PC-3 (cell line): ENCODE data around the gene SRY. TPM values are rescaled to one million over a fixed set of nuclear protein-coding genes. Genes with fewer than 3 reads are reported as not detected.

Source experiments
- ATAC-seq: fragments of 200-7000 bp; cut with Tn5 transposase; 2 replicates; pipeline ENCODE4 v1.9.1; 2020; ENCODE audit warnings: mild to moderate bottlenecking, moderate library complexity
- BruUV-seq: library from RNA; stranded (reverse); fragments of 400-500 nt; replicated peaks from 2 replicates; lab custom pipeline; 2021; lab: Mats Ljungman, UMichigan
- CTCF ChIA-PET: fragments of 300-600 bp; sonication (Branson Sonifier 250); formaldehyde crosslinking; loops from one replicate; lab custom pipeline; 2022; ENCODE audit warnings: antibody characterized with exemption; lab: Charles Lee
- POLR2A ChIA-PET: fragments of 300-600 bp; sonication (Branson Sonifier 250); formaldehyde crosslinking; loops from one replicate; lab custom pipeline; 2022; ENCODE audit warnings: antibody characterized with exemption; ENCODE audit not compliant: unreplicated experiment; lab: Charles Lee
- DNase-seq: peaks from one replicate; pipeline ENCODE4 v3.0.0-alpha.2; 2015
- H2AFZ ChIP-seq: fragments of 300-600 bp; sonication (generic); 2 replicates; pipeline ENCODE4 v1.6.0; 2016; ENCODE audit warnings: antibody characterized with exemption, low read length
- H3F3A ChIP-seq: fragments of 300-600 bp; sonication (generic); one replicate; pipeline ENCODE4 v1.6.0; 2017; ENCODE audit warnings: antibody characterized with exemption, low read length, control low read depth, mild to moderate bottlenecking; ENCODE audit not compliant: unreplicated experiment
- H3K27ac ChIP-seq: fragments of 300-600 bp; sonication (generic); 2 replicates; pipeline ENCODE4 v1.5.1; 2016; ENCODE audit warnings: mild to moderate bottlenecking, low read length
- H3K27me3 ChIP-seq: fragments of 300-600 bp; sonication (generic); 2 replicates; pipeline ENCODE4 v1.6.1; 2016; ENCODE audit warnings: low read length, mixed read lengths
- H3K36me3 ChIP-seq: fragments of 300-600 bp; sonication (generic); 2 replicates; pipeline ENCODE4 v1.6.1; 2016; ENCODE audit warnings: low read depth, mixed run types, low read length, mixed read lengths
- H3K4me1 ChIP-seq: fragments of 300-600 bp; sonication (generic); 2 replicates; pipeline ENCODE4 v1.5.1; 2016; ENCODE audit warnings: low read length; ENCODE audit not compliant: insufficient read depth
- H3K4me2 ChIP-seq: fragments of 300-600 bp; sonication (generic); 2 replicates; pipeline ENCODE4 v1.6.0; 2016; ENCODE audit warnings: low read length
- H3K4me3 ChIP-seq: fragments of 300-600 bp; sonication (generic); 2 replicates; pipeline ENCODE4 v1.5.1; 2016; ENCODE audit warnings: mild to moderate bottlenecking, low read length, mixed read lengths
- H3K79me2 ChIP-seq: fragments of 300-600 bp; sonication (generic); 2 replicates; pipeline ENCODE4 v1.6.1; 2017; ENCODE audit warnings: low read length, mixed read lengths
- H3K9ac ChIP-seq: fragments of 300-600 bp; sonication (generic); 2 replicates; pipeline ENCODE4 v1.6.0; 2016; ENCODE audit warnings: mild to moderate bottlenecking, low read length
- H3K9me2 ChIP-seq: fragments of 300-600 bp; sonication (generic); replicated peaks from 2 replicates; pipeline ENCODE4 v1.6.1; 2016; ENCODE audit warnings: mixed run types, low read length, mixed read lengths
- H3K9me3 ChIP-seq: fragments of 300-600 bp; sonication (generic); 2 replicates; pipeline ENCODE4 v1.6.1; 2016; ENCODE audit warnings: low read length, mixed read lengths
- H4K20me1 ChIP-seq: fragments of 300-600 bp; sonication (generic); 2 replicates; pipeline ENCODE4 v1.6.1; 2016; ENCODE audit warnings: low read length, mixed read lengths
- CTCF ChIP-seq: fragments of 300-600 bp; sonication (generic); conservative IDR thresholded peaks from 2 replicates; pipeline ENCODE4 v1.5.1; 2017; ENCODE audit warnings: antibody characterized with exemption, low read depth, mild to moderate bottlenecking, low read length
- EZH2 ChIP-seq: fragments of 300-600 bp; sonication (generic); IDR thresholded peaks from one replicate; pipeline ENCODE4 v1.6.1; 2017; ENCODE audit warnings: antibody characterized with exemption, mild to moderate bottlenecking, low read length; ENCODE audit not compliant: unreplicated experiment
- EZH2phosphoT487 ChIP-seq: fragments of 300-600 bp; sonication (generic); IDR thresholded peaks from 2 replicates; pipeline ENCODE4 v1.6.1; 2018; ENCODE audit warnings: mild to moderate bottlenecking, antibody characterized with exemption, low read length, borderline replicate concordance
- intact Hi-C: fragments of 100-400 bp; cut with micrococcal nuclease; formaldehyde crosslinking; loops from 2 replicates; pipeline ENCODE4 v1.9.0; 2023
- total RNA-seq: library from RNA; depleted of rRNA; stranded (reverse); fragments of >200 nt; gene quantifications from 2 replicates; pipeline ENCODE4 v1.2.3, GENCODE V29; 2014

SRY gene
- total RNA-seq, 1 experiment from 2014 or later: not detected

DNA sequence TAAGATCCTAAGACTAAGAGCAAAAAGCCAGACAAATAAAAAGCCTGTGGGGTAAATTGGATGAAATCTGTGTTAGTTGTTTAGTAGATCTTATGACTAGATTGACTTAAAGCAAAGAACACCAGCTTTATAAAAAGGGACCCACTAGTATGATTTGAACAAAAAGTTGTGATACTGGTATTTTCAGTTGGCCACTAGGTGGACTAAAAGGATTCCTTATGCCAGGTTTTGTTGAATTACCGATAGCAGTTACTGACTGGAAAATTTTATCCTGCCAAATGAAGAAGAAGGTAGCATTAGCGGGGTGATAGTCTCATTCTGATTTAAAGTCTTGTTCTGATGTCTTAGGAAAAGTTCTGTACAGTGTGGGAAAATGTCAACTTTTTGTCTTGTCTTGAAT, 12.8 kb upstream of the SRY start:
- H3K4me2 ChIP-seq: no peak overlapping the region
- no peaks in the 10 kb centered on the region for H3K9me3 ChIP-seq
- H3K4me1 ChIP-seq: no peaks in the 10 kb centered on the region
- no peak overlapping the region for H3K27ac ChIP-seq
- no peak overlapping the region for H3K4me3 ChIP-seq
- H3K9ac ChIP-seq: no peak overlapping the region
- ChIA-PET CTCF (no interaction called here), POLR2A (no interaction called here)
- no peak overlapping the region for H2AFZ ChIP-seq
- H3K27me3 ChIP-seq: no peaks in the 10 kb centered on the region
- ATAC-seq: no peak
- no peaks in the 10 kb centered on the region for H3K79me2 ChIP-seq
- intact Hi-C loops: no loop called here
- DNase-seq: no peak
- no peaks in the 10 kb centered on the region for H3K9me2 ChIP-seq
- H3K36me3 ChIP-seq: no peaks in the 10 kb centered on the region
- BruUV-seq: no TSS peak
- TF ChIP-seq EZH2 (no peak), CTCF (no peak), EZH2phosphoT487 (no peak)
- no peaks in the 10 kb centered on the region for H4K20me1 ChIP-seq
- H3F3A ChIP-seq: no peaks in the 10 kb centered on the region

DNA sequence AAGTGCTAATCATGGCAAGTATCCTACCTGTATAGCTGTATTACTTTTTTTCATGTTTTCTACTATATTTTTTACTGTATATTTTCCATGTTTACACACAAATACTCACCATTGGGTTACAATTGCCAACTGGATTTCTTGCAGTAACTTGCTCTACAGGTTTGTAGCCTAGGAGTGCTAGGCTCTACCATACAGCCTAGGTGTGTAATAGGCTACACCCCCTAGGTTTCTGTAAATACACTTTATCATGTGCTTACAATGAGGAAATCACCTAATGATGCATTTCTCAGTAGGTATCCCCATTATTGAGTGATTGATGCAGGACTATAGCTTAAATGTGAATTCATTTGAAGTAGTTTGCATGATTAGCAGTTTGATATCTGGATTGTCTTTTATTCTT, 10.5 kb upstream of the SRY start:
- Histone ChIP-seq H3K27ac (no peak overlapping the region), H3K9me3 (no peaks in the 10 kb centered on the region), H3F3A (no peaks in the 10 kb centered on the region), H3K79me2 (no peaks in the 10 kb centered on the region), H3K36me3 (no peaks in the 10 kb centered on the region), H3K4me2 (no peak overlapping the region), H2AFZ (no peak overlapping the region), H4K20me1 (no peaks in the 10 kb centered on the region), H3K4me1 (no peaks in the 10 kb centered on the region), H3K9me2 (no peaks in the 10 kb centered on the region), H3K4me3 (no peak overlapping the region), H3K9ac (no peak overlapping the region), H3K27me3 (no peaks in the 10 kb centered on the region)
- ATAC-seq: no peak
- TF ChIP-seq CTCF (no peak), EZH2 (no peak), EZH2phosphoT487 (no peak)
- DNase-seq: no peak
- CTCF ChIA-PET: no interaction called here
- intact Hi-C loops: no loop called here
- POLR2A ChIA-PET: no interaction called here
- no TSS peak for BruUV-seq

DNA sequence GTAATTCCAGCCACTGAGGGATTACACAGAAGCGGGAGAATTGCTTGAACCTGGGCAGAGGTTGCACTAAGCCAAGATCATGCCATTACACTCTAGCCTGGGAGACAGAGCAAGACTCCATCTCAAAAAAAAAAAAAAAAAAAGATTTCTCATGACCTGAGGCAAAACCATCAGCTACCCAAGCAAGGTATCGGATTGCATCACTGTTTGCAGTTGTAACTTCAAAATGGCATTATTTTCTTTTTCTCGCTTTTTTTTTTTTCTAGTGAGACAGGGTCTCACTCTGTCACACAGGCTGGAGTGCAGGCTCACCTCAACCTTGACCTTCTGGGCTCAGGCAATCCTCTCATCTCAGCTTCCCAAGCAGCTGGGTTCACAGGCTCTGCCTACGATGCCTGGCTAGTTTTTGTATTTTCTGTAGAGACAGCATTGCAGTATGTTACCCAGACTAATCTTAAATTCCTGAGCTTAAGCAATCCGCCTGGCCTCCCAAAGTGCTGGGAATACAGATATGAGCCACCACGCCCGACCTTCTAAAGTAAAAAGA, 9.6 kb upstream of the SRY start:
- TF ChIP-seq EZH2phosphoT487 (no peak), CTCF (no peak), EZH2 (no peak)
- Histone ChIP-seq H4K20me1 (no peaks in the 10 kb centered on the region), H3K9me3 (no peaks in the 10 kb centered on the region), H3K4me3 (no peak overlapping the region), H3K36me3 (no peaks in the 10 kb centered on the region), H3K9me2 (no peaks in the 10 kb centered on the region), H3K79me2 (no peaks in the 10 kb centered on the region), H3K27ac (no peak overlapping the region), H2AFZ (no peak overlapping the region), H3F3A (no peaks in the 10 kb centered on the region), H3K4me1 (no peaks in the 10 kb centered on the region), H3K9ac (no peak overlapping the region), H3K4me2 (no peak overlapping the region), H3K27me3 (no peaks in the 10 kb centered on the region)
- no TSS peak for BruUV-seq
- intact Hi-C loops: no loop called here
- ChIA-PET POLR2A (no interaction called here), CTCF (no interaction called here)
- ATAC-seq (no peak), DNase-seq (no peak)
